ENCODE results near the gene TGM1.
"Not testable (repeated sequence)": the region's sequence is repeated elsewhere in the genome, so short reads cannot be mapped to it uniquely, and the experiment has no call there.

DNA sequence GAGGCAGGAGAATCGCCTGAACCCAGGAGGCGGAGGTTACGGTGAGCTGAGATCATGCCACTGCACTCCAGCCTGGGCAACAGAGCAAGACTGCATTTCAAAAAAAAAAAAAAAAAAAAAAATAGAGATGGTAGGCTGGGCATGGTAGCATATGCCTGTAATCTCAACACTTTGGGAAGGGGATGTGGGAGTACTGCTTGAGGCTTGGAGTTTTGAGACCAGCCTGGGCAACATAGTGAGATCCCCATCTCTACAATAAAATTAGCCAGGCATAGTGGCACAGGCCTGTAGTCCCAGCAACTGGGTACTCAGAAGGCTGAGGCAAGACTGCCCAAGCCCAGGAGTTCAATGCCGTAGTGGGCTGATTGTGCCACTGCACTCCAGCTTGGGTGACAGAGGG is 40.0 kb downstream of the TGM1 start:
- TF ChIP-seq, protein P1, sequence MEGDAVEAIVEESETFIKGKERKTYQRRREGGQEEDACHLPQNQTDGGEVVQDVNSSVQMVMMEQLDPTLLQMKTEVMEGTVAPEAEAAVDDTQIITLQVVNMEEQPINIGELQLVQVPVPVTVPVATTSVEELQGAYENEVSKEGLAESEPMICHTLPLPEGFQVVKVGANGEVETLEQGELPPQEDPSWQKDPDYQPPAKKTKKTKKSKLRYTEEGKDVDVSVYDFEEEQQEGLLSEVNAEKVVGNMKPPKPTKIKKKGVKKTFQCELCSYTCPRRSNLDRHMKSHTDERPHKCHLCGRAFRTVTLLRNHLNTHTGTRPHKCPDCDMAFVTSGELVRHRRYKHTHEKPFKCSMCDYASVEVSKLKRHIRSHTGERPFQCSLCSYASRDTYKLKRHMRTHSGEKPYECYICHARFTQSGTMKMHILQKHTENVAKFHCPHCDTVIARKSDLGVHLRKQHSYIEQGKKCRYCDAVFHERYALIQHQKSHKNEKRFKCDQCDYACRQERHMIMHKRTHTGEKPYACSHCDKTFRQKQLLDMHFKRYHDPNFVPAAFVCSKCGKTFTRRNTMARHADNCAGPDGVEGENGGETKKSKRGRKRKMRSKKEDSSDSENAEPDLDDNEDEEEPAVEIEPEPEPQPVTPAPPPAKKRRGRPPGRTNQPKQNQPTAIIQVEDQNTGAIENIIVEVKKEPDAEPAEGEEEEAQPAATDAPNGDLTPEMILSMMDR (IDR thresholded peaks at IDR 0.05) = not testable (repeated sequence)
- TF ChIP-seq EZH2 (IDR thresholded peaks at IDR 0.05) = not testable (repeated sequence)

All from neural progenitor cell (in vitro differentiated cells).